HG03354 (cell line): ENCODE data around the gene TRA2B.

Experiments used
- ATAC-seq: cut with Tn5 transposase; IDR thresholded peaks from one replicate; pipeline ENCODE4 v1.9.1; 2021; ENCODE audit warnings: mild to moderate bottlenecking; ENCODE audit not compliant: unreplicated experiment, poor library complexity, severe bottlenecking

TRA2B gene

DNA sequence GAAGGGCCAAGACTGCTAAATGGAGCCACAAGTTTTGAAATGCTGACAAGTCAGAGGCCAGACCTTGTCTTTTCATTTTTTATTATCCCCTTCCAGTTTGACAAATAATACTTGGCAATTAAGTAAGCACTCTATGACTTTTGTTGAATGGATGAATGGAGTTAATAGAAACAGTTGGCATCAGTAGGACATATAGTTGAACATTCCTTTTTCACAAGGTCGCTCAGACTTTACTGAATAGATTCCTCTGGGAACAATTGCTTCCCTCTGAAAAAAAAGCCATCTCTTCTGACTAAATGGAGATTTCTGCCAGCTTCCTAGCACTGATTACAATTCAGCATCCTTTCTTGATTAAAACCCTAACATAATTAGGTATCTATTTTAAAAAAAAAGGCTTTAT, 53.2 kb downstream of the TRA2B start:
- no peak for ATAC-seq

DNA sequence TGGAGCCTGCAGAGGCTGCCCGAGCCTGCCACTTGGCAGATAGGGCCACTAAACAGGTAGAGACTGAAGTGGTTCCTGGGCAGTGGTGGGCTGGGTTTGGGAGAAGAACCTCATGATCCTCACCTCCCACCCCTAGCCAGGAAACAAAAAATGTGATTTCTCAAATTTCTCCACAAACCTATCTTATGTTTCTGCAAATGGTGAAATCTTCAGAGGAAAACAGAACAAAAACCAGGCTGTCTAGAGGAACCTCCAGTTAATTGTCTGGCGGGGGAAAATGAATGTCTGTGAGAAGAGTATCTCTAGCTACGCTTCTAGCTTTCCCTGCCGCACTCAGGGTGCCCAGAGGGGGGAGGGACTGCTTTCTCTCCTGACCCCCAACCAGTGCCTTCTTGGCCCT, 55.9 kb downstream of the TRA2B start:
- ATAC-seq = no peak

DNA sequence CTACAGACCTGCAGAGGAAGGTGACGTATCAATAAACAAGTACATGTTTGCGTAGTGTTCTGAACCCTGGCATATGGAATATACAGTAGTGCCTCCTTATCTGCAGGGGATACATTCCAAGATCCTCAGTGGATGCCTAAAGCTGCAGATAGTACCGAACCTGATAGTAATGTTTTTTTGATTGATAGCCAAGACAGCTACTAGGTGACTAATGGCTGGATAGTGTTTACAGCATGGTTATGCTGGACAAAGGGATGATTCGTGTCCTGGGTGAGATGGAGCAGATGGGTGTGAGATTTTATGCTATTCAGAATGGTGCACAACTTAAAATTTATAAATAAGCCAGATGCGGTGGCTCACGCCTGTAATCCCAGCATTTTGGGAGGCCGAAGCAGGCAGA, 57.2 kb downstream of the TRA2B start:
- ATAC-seq = no peak

DNA sequence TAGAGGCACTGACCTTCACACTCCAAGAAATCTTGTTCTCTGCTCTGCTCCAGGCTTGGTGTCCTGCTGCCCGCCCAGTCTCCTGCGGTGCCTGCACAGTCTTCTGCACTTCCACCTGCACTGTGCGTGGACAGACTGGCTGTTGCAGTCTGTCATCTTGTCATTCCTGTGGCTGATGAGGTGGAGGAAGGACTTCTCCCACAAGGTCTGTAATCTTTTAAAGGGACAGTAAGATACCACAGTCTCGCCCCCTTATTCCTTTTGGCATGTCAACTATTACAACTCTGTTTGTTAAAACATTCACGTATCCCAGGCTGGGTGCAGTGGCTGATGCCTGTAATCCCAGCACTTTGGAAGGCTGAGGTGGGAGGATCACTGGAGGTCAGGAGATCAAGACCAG, 58.9 kb downstream of the TRA2B start:
- no peak for ATAC-seq

DNA sequence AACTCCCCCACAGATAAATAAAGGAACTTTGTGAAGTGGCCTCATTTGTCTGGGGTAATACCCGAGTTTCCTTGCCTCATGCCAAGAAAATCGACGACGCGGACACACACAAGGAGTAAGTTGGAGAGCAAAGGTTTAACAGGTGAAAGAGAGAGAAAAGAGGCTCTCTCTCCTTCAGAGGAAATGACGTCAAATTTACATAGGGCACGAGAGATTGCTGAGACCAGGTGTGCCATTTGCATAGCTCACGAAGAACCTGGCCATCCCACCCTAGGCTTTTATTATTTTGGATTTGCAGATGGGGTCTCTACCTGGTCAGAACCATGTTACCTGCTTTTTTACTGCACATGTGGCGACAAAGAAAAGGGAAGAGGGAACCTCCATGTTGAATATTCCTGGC, 63.7 kb downstream of the TRA2B start:
- no peak for ATAC-seq

DNA sequence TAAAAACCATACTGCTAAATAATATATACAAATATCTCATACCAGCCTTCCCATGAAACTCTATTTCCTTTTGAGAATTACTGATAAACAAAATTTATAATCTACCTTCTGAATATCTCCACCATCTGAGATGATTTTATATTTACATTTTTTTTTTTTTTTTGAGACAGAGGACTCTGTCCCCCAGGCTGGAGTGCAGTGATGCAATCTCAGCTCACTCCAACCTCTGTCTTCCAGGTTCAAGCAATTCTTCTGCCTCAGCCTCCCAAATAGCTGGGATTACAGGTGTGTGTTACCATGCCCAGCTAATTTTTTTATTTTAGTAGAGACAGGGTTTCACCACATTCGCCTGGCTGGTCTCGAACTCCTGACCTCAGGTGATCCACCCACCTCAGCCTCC, 70.2 kb downstream of the TRA2B start:
- ATAC-seq = no peak

DNA sequence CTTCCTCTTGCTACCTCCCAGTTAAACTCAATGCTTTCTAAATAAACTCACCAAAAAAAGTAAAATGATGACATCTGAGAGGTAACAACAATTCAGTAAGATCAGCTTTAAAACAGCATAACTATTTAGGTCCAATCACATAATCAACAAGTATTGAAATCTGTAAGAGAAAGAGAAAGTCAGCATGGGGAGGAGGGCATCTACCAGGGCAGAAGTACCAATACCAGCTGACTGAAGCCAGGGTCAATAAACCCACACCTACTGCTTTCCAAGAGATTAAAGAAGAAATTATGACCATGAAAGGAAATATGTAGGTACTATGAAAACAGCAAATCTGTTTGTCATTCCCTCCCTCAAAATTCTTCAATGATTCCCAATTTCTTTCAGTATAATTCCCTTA, 70.8 kb downstream of the TRA2B start:
- ATAC-seq = no peak

DNA sequence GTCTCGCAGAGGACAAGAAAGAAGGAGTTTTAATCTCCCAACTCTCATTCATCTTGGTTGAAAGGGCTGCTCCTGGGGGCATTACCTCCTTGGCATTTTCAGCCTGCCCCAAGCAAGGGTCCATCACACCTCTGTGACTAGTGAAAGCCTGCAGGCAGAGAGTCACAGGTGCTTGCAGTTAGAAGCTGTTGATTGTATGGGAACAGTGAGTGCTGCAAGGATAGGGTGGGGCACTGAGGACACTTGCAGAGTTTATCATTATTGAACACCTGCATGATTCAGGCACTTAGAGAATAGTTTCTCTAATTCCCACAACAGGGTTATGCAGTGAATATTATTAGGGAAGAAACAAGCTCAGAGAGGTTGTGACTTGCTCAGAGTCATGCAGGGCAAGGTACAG, 71.3 kb downstream of the TRA2B start:
- no peak for ATAC-seq
